HepG2 (cell line): ENCODE results near the gene TAF11L10. TPM values are rescaled to one million over a fixed set of nuclear protein-coding genes. Genes with fewer than 3 reads are reported as not detected.

Experiments used
- ATAC-seq: fragments of 200-7000 bp; cut with Tn5 transposase; 3 replicates; pipeline ENCODE4 v1.9.1; 2020; ENCODE audit warnings: mild to moderate bottlenecking, moderate library complexity
- BruUV-seq: library from RNA; stranded (reverse); fragments of 400-500 nt; replicated peaks from 2 replicates; lab custom pipeline; 2021; lab: Mats Ljungman, UMichigan
- CTCF ChIA-PET: fragments of 300-600 bp; formaldehyde crosslinking; extraction: SDS; loops from one replicate; lab custom pipeline; 2021; ENCODE audit warnings: low total read pairs, inconsistent platforms, low intra/inter-chr PET ratio; lab: Yijun Ruan, JAX
- POLR2A ChIA-PET: fragments of 350-600 bp; sonication (Branson Sonifier 250); formaldehyde crosslinking; loops from one replicate; lab custom pipeline; 2020; ENCODE audit warnings: antibody characterized with exemption, inconsistent platforms; lab: Yijun Ruan, JAX
- DNase-seq: peaks from one replicate; pipeline ENCODE4 v3.0.0-alpha.2; 2015; ENCODE audit warnings: low spot score
- FAIRE-seq: peaks from 3 replicates; lab custom pipeline; 2011; peaks lifted over from hg19 to GRCh38; lab: Jason Lieb, UNC
- H2AFZ ChIP-seq: one replicate; pipeline ENCODE4 v1.6.1; 2011; ENCODE audit warnings: low read length, inconsistent platforms
- H3K27ac ChIP-seq: fragments of 300-600 bp; 3 replicates; pipeline ENCODE4 v1.8.0; 2011; ENCODE audit warnings: mixed run types, mild to moderate bottlenecking, mixed read lengths, low read length, inconsistent platforms; ENCODE audit not compliant: insufficient read depth; ENCODE audit errors: extremely low read length
- H3K27me3 ChIP-seq, 2 experiments: fragments of 200-600 bp in 1 of 2; 2 replicates in 1 of 2; 3 replicates in 1 of 2; pipeline versions ENCODE4 v1.6.0 to v1.8.0; 2011; ENCODE audit warnings: low read length in 2 of 2, mild to moderate bottlenecking in 2 of 2, moderate library complexity in 2 of 2, inconsistent platforms in 1 of 2; ENCODE audit not compliant: insufficient read depth in 2 of 2, control insufficient read depth in 1 of 2
- H3K36me3 ChIP-seq, 2 experiments: fragments of 200-600 bp in 1 of 2; replicated peaks in 1 of 2; 2 replicates in 1 of 2; 3 replicates in 1 of 2; pipeline versions ENCODE4 v1.5.1 to v1.8.0; 2011; ENCODE audit warnings: low read length in 2 of 2, inconsistent platforms in 1 of 2; ENCODE audit not compliant: insufficient read depth in 2 of 2, control insufficient read depth in 1 of 2
- H3K4me1 ChIP-seq: 2 replicates; pipeline ENCODE4 v1.5.1; 2012; ENCODE audit warnings: low read length, inconsistent platforms; ENCODE audit not compliant: insufficient read depth
- H3K4me2 ChIP-seq: 2 replicates; pipeline ENCODE4 v1.6.0; 2011; ENCODE audit warnings: low read depth, low read length, inconsistent platforms
- H3K4me3 ChIP-seq, 3 experiments: fragments of 200-600 bp in 1 of 3; sonication (generic), shearing (Covaris generic) in 1 of 3; replicated peaks in 1 of 3; 2 replicates each; pipeline ENCODE4 v1.5.1; 2011 to 2016; ENCODE audit warnings: low read length in 3 of 3, inconsistent platforms in 2 of 3, low read depth in 2 of 3, mild to moderate bottlenecking in 2 of 3, control low read depth in 1 of 3, mixed read lengths in 1 of 3; ENCODE audit not compliant: insufficient read depth in 1 of 3
- H3K79me2 ChIP-seq: one replicate; pipeline ENCODE4 v1.6.1; 2011; ENCODE audit warnings: low read length, inconsistent platforms; ENCODE audit not compliant: insufficient read depth
- H3K9ac ChIP-seq: 2 replicates; pipeline ENCODE4 v1.6.0; 2011; ENCODE audit warnings: mild to moderate bottlenecking, low read depth, low read length, inconsistent platforms; ENCODE audit not compliant: insufficient read depth
- H3K9me3 ChIP-seq: 2 replicates; pipeline ENCODE4 v1.5.1; 2012; ENCODE audit warnings: mild to moderate bottlenecking, low read length
- H4K20me1 ChIP-seq: 2 replicates; pipeline ENCODE4 v1.6.0; 2011; ENCODE audit warnings: inconsistent platforms, mild to moderate bottlenecking, low read length, moderate library complexity; ENCODE audit not compliant: insufficient read depth
- ATF1 ChIP-seq: IDR thresholded peaks from 2 replicates; pipeline ENCODE4 v1.6.1; 2016; ENCODE audit warnings: mild to moderate bottlenecking, control low read depth
- CTCF ChIP-seq: sonication (generic); formaldehyde crosslinking; IDR thresholded peaks from 2 replicates; pipeline ENCODE4 v1.5.0; 2020; ENCODE audit warnings: mild to moderate bottlenecking, missing genetic modification reagents, moderate library complexity
- GABPB1 ChIP-seq: IDR thresholded peaks from 2 replicates; pipeline ENCODE4 v1.6.1; 2016; ENCODE audit warnings: mild to moderate bottlenecking, missing genetic modification reagents, moderate library complexity, missing compliant biosample characterization
- GATA4 ChIP-seq: sonication (generic); IDR thresholded peaks from 2 replicates; pipeline ENCODE4 v1.6.1; 2016; ENCODE audit warnings: antibody characterized with exemption, low read depth, borderline replicate concordance
- KDM5B ChIP-seq: sonication (generic); formaldehyde crosslinking; IDR thresholded peaks from 2 replicates; pipeline ENCODE4 v1.4.0; 2020; ENCODE audit warnings: missing genetic modification reagents, mild to moderate bottlenecking, borderline replicate concordance
- MAFF ChIP-seq: IDR thresholded peaks from 2 replicates; pipeline ENCODE4 v1.6.1; 2011; ENCODE audit warnings: low read depth, low read length, improper control_type of control experiment
- NONO ChIP-seq, 2 experiments: fragments of 450-650 bp in 1 of 2; sonication (generic) in 1 of 2; formaldehyde crosslinking in 1 of 2; IDR thresholded peaks in 1 of 2; conservative IDR thresholded peaks in 1 of 2; 2 replicates each; pipeline versions ENCODE4 v1.6.1 to v1.8.0; 2017 to 2022; ENCODE audit warnings: mild to moderate bottlenecking in 1 of 2, missing genetic modification reagents in 1 of 2, moderate library complexity in 1 of 2
- PCBP1 ChIP-seq: fragments of 200-400 bp; formaldehyde crosslinking; IDR thresholded peaks from 2 replicates; pipeline ENCODE4 v1.6.1; 2017; ENCODE audit warnings: mild to moderate bottlenecking, low read depth, low read length, borderline replicate concordance
- PTBP1 ChIP-seq: fragments of 200-400 bp; formaldehyde crosslinking; IDR thresholded peaks from 2 replicates; pipeline ENCODE4 v1.6.1; 2018; ENCODE audit warnings: low read length, low read depth; ENCODE audit not compliant: poor library complexity, severe bottlenecking
- RCOR2 ChIP-seq: IDR thresholded peaks from 2 replicates; pipeline ENCODE4 v1.6.1; 2016; ENCODE audit warnings: missing biosample characterization, missing genetic modification reagents
- REL ChIP-seq: sonication (generic); formaldehyde crosslinking; conservative IDR thresholded peaks from 2 replicates; pipeline ENCODE4 v1.8.0; 2022; ENCODE audit warnings: mild to moderate bottlenecking, missing genetic modification reagents, moderate library complexity
- WIZ ChIP-seq: sonication (generic); formaldehyde crosslinking; IDR thresholded peaks from 2 replicates; pipeline ENCODE4 v1.5.1; 2020; ENCODE audit warnings: mild to moderate bottlenecking, missing genetic modification reagents
- ZBTB10 ChIP-seq: sonication (generic); formaldehyde crosslinking; IDR thresholded peaks from 2 replicates; pipeline ENCODE4 v1.4.0; 2020; ENCODE audit warnings: missing genetic modification reagents, borderline replicate concordance
- ZNF124 ChIP-seq: sonication (generic); formaldehyde crosslinking; IDR thresholded peaks from 2 replicates; pipeline ENCODE4 v1.4.0; 2020; ENCODE audit warnings: missing genetic modification reagents
- ZSCAN20 ChIP-seq: sonication (generic); formaldehyde crosslinking; IDR thresholded peaks from 2 replicates; pipeline ENCODE4 v1.4.0; 2020; ENCODE audit warnings: missing genetic modification reagents, mild to moderate bottlenecking, borderline replicate concordance
- WGBS: methylation state at CpG from one replicate; pipeline ENCODE4 v1.1.6; 2017; ENCODE audit warnings: low lambda C conversion rate; 5-methylcytosine and 5-hydroxymethylcytosine counted together
- in situ Hi-C: cut with HindIII; loops from 2 replicates; pipeline ENCODE4 v1.10.0; 2017; ENCODE audit warnings: low pct_unique_long_range_greater_than_20kb; ENCODE audit not compliant: extremely low pct_ligation_motif_present
- intact Hi-C: fragments of 100-400 bp; cut with micrococcal nuclease; formaldehyde crosslinking; loops from one replicate; pipeline ENCODE4 v1.10.0; 2022; ENCODE audit not compliant: unreplicated experiment
- polyA plus RNA-seq, 8 experiments: library from polyadenylated mRNA; depleted of rRNA in 3 of 8; stranded (reverse) in 7 of 8; unstranded in 1 of 8; fragments of >200 nt; fragmentation: Illumina TruSeq in 4 of 8; extraction: Trizol in 4 of 8; gene quantifications; 2 replicates each; pipeline versions ENCODE4 v1.2.1 to v1.2.3, GENCODE V29; 2011 to 2016; ENCODE audit warnings: low read depth in 4 of 8, missing spikeins in 1 of 8, mixed read lengths in 1 of 8; ENCODE audit not compliant: insufficient read depth in 1 of 8
- total RNA-seq, 5 experiments: library from RNA; depleted of rRNA; stranded (reverse); fragments of >200 nt; fragmentation: Illumina TruSeq; extraction: Trizol; gene quantifications; 2 replicates each; pipeline ENCODE4 v1.2.3, GENCODE V29; 2016; ENCODE audit warnings: low read depth in 1 of 5

Gene TAF11L10
- total and polyA plus RNA-seq, 2 of the 13 experiments (the other 11 are each of a cell fraction or from before 2014, with no cell fraction given), result not detected

- H3K79me2 ChIP-seq, result no peaks in the 10 kb centered on the region
- no peaks in the 10 kb centered on the region for H3K4me1 ChIP-seq
- no peak overlapping the region for H3K27ac ChIP-seq
- H4K20me1 ChIP-seq, result no peaks in the 10 kb centered on the region
- H3K9ac ChIP-seq, result no peak overlapping the region
- ChIA-PET POLR2A (no interaction called here), CTCF (no interaction called here)
- whole genome bisulfite sequencing, result 39% methylated on average over 5 of the region's 17 CpGs
- ATAC-seq, result no peak
- DNase-seq, result no peak
- TF ChIP-seq CTCF, result 0 out of 2 replicates have a peak, but pooled peaks have one; percentile 17
- TF ChIP-seq ZSCAN20 (CRISPR knock-in tag), result no peak
- TF ChIP-seq WIZ (CRISPR knock-in tag), result no peak
- in situ Hi-C loops (no loop called here), intact Hi-C loops (no loop called here)
- no peak overlapping the region for H3K4me2 ChIP-seq
- no peaks in the 10 kb centered on the region for H3K27me3 ChIP-seq
- no peaks in the 10 kb centered on the region for H3K9me3 ChIP-seq
- H2AFZ ChIP-seq, result no peak overlapping the region
- no TSS peak for BruUV-seq
- no peaks in the 10 kb centered on the region for H3K36me3 ChIP-seq
- H3K4me3 ChIP-seq, result no peak overlapping the region
- FAIRE-seq, result no peak
Observed at GRCh38 chr5:17620627-17621026, 23.0 kb upstream of the TAF11L10 start.

GRCh38 chr5:17619354-17619753 lies 21.7 kb upstream of the TAF11L10 start:
- no peak overlapping the region for H3K4me2 ChIP-seq
- FAIRE-seq (no peak), DNase-seq (no peak), ATAC-seq (no peak)
- no peaks in the 10 kb centered on the region for H4K20me1 ChIP-seq
- BruUV-seq, result no TSS peak
- H3K9ac ChIP-seq, result no peak overlapping the region
- H3K79me2 ChIP-seq, result no peaks in the 10 kb centered on the region
- in situ Hi-C loops, result no loop called here
- CTCF ChIA-PET, result no interaction called here
- no peak overlapping the region for H2AFZ ChIP-seq
- H3K36me3 ChIP-seq, result no peaks in the 10 kb centered on the region
- no peaks in the 10 kb centered on the region for H3K27me3 ChIP-seq
- no peak overlapping the region for H3K27ac ChIP-seq
- 19% methylated on average over 3 of the region's 3 CpGs for WGBS
- POLR2A ChIA-PET, result no interaction called here
- intact Hi-C loops, result no loop called here
- H3K4me3 ChIP-seq, result no peak overlapping the region
- H3K9me3 ChIP-seq, result no peaks in the 10 kb centered on the region
- H3K4me1 ChIP-seq, result no peaks in the 10 kb centered on the region
- TF ChIP-seq PCBP1 (no peak), ZNF124 (no peak), REL (CRISPR knock-in tag) (no peak), ATF1 (no peak), NONO (IDR thresholded peaks at IDR 0.05) (no peak), NONO (CRISPR knock-in tag; conservative IDR thresholded peaks at IDR 0.05) (no peak), ZBTB10 (CRISPR knock-in tag) (no peak), RCOR2 (CRISPR knock-in tag) (no peak), GATA4 (no peak), KDM5B (CRISPR knock-in tag) (no peak), GABPB1 (CRISPR knock-in tag) (no peak), WIZ (CRISPR knock-in tag) (no peak), PTBP1 (no peak), MAFF (no peak)
